ENCODE data around the gene BTD.

Gene BTD

GRCh38 chr3:15636028-15636709 lies 34.6 kb downstream of the BTD start:
- DNase-seq (ENCODE audit: low read depth in 2 of 2) = no peak

- no peak for DNase-seq (ENCODE audit: low read depth in 2 of 2)
These were observed 35.8 kb downstream of the BTD start for GRCh38 chr3:15637131-15637951.

GRCh38 chr3:15638193-15638890 lies 36.8 kb downstream of the BTD start:
- DNase-seq (ENCODE audit: low read depth in 2 of 2) = no peak

- DNase-seq (ENCODE audit: low read depth in 2 of 2) = no peak
These were observed 37.3 kb downstream of the BTD start for GRCh38 chr3:15638891-15639262.

GRCh38 chr3:15645246-15645645 lies 43.7 kb downstream of the BTD start:
- DNase-seq (ENCODE audit: low read depth in 2 of 2) = no peak

GRCh38 chr3:15645740-15646501 lies 44.4 kb downstream of the BTD start:
- no peak for DNase-seq (ENCODE audit: low read depth in 2 of 2)

- no peak for DNase-seq (ENCODE audit: low read depth in 2 of 2)
These were observed 45.4 kb downstream of the BTD start for GRCh38 chr3:15646851-15647511.

GRCh38 chr3:15647611-15648167 lies 46.1 kb downstream of the BTD start:
- DNase-seq (ENCODE audit: low read depth in 2 of 2) = peak in 1 of 2 donors; percentile 25

GRCh38 chr3:15649341-15649740 lies 47.8 kb downstream of the BTD start:
- no peak for DNase-seq (ENCODE audit: low read depth in 2 of 2)

- DNase-seq (ENCODE audit: low read depth in 2 of 2) = no peak
These were observed 48.3 kb downstream of the BTD start for GRCh38 chr3:15649858-15650257.

GRCh38 chr3:15651396-15651795 lies 49.9 kb downstream of the BTD start:
- DNase-seq (ENCODE audit: low read depth in 2 of 2) = no peak

GRCh38 chr3:15653321-15653720 lies 51.8 kb downstream of the BTD start:
- no peak for DNase-seq (ENCODE audit: low read depth in 2 of 2)

GRCh38 chr3:15654127-15654526 lies 52.6 kb downstream of the BTD start:
- DNase-seq (ENCODE audit: low read depth in 2 of 2) = no peak

GRCh38 chr3:15654891-15655290 lies 53.3 kb downstream of the BTD start:
- no peak for DNase-seq (ENCODE audit: low read depth in 2 of 2)

GRCh38 chr3:15656342-15656741 lies 54.8 kb downstream of the BTD start:
- DNase-seq (ENCODE audit: low read depth in 2 of 2) = no peak

GRCh38 chr3:15657016-15657415 lies 55.5 kb downstream of the BTD start:
- DNase-seq (ENCODE audit: low read depth in 2 of 2) = no peak

GRCh38 chr3:15659254-15659975 lies 57.9 kb downstream of the BTD start:
- DNase-seq (ENCODE audit: low read depth in 2 of 2) = no peak

GRCh38 chr3:15660055-15660935 lies 58.8 kb downstream of the BTD start:
- no peak for DNase-seq (ENCODE audit: low read depth in 2 of 2)

GRCh38 chr3:15664144-15664543 lies 62.6 kb downstream of the BTD start:
- no peak for DNase-seq (ENCODE audit: low read depth in 2 of 2)

Data from stimulated activated CD4-positive, alpha-beta T cell treated with anti-CD3 and anti-CD28 coated beads, Interleukin-1b, Interleukin-23, amount 100 ng/mL, for 4 hours (primary cell).